H1 (cell line): Measurements from ENCODE around the gene EEIG1. TPM values are rescaled to one million over a fixed set of nuclear protein-coding genes. Genes with fewer than 3 reads are reported as not detected.
A peak's percentile ranks its signal among the peaks of the same experiment; 100 is the strongest.

ENCODE experiments used
- CEBPB ChIP-seq: IDR thresholded peaks from 2 replicates; pipeline ENCODE4 v1.6.1; 2012; ENCODE audit warnings: low read depth, low read length
- GABPA ChIP-seq: IDR thresholded peaks from 2 replicates; pipeline ENCODE4 v1.6.1; 2011; ENCODE audit warnings: mild to moderate bottlenecking, low read length, moderate library complexity, borderline replicate concordance; ENCODE audit not compliant: insufficient read depth
- GTF2F1 ChIP-seq: IDR thresholded peaks from 2 replicates; pipeline ENCODE4 v1.6.1; 2012; ENCODE audit warnings: low read depth, low read length, improper control_type of control experiment, borderline replicate concordance
- HDAC2 ChIP-seq, 2 experiments: fragments of 300-600 bp in 1 of 2; sonication (generic) in 1 of 2; IDR thresholded peaks; 2 replicates each; pipeline ENCODE4 v1.6.1; 2011 to 2012; ENCODE audit warnings: low read depth in 2 of 2, low read length in 2 of 2, mild to moderate bottlenecking in 2 of 2, moderate library complexity in 2 of 2, borderline replicate concordance in 1 of 2, inconsistent platforms in 1 of 2
- KDM4A ChIP-seq: IDR thresholded peaks from one replicate; pipeline ENCODE4 v1.7.1; 2012; ENCODE audit warnings: low read depth, mild to moderate bottlenecking, moderate library complexity, low read length, inconsistent platforms; ENCODE audit not compliant: severe bottlenecking
- POLR2AphosphoS5 ChIP-seq: IDR thresholded peaks from 2 replicates; pipeline ENCODE4 v1.6.1; 2011; ENCODE audit warnings: low read depth, low read length
- RBBP5 ChIP-seq: IDR thresholded peaks from 2 replicates; pipeline ENCODE4 v1.7.1; 2012; ENCODE audit warnings: low read depth, mild to moderate bottlenecking, inconsistent platforms, low read length, moderate library complexity, borderline replicate concordance
- SAP30 ChIP-seq: fragments of 300-600 bp; sonication (generic); IDR thresholded peaks from 2 replicates; pipeline ENCODE4 v1.7.1; 2012; ENCODE audit warnings: low read length, moderate library complexity, mild to moderate bottlenecking, inconsistent platforms; ENCODE audit not compliant: insufficient read depth, insufficient replicate concordance
- SIRT6 ChIP-seq: IDR thresholded peaks from one replicate; pipeline ENCODE4 v1.7.1; 2012; ENCODE audit warnings: low read length, inconsistent platforms
- TBP ChIP-seq: IDR thresholded peaks from 2 replicates; pipeline ENCODE4 v1.6.1; 2011; ENCODE audit warnings: low read depth, low read length, improper control_type of control experiment
- TEAD4 ChIP-seq: IDR thresholded peaks from 2 replicates; pipeline ENCODE4 v1.6.1; 2012; ENCODE audit warnings: low read depth, low read length, inconsistent platforms, mixed read lengths
- YY1 ChIP-seq: IDR thresholded peaks from 2 replicates; pipeline ENCODE4 v1.6.1; 2011; ENCODE audit warnings: low read depth, mild to moderate bottlenecking, low read length
- polyA plus RNA-seq, 7 experiments: library from polyadenylated mRNA; depleted of rRNA in 3 of 7; stranded (reverse) in 5 of 7; unstranded in 2 of 7; fragments of >200 nt in 5 of 7; fragments of 200-250 nt in 2 of 7; gene quantifications; 1 replicate in 5 of 7; 2 replicates in 1 of 7; 4 replicates in 1 of 7; pipeline versions ENCODE4 v1.2.1 to v1.2.3, GENCODE V29; 2011 to 2013; ENCODE audit warnings: missing spikeins in 2 of 7, mixed read lengths in 2 of 7
- total RNA-seq: library from RNA; stranded (reverse); fragmentation: NEBNext Ultra II Directional; extraction: Animal tissue kit (Norgen Biotek cat#: 25700); gene quantifications from 2 replicates; pipeline ENCODE4 v1.2.1, GENCODE V29; 2021

The EEIG1 gene
- total and polyA plus RNA-seq, 2 of the 8 experiments (the other 6 are each of a cell fraction or from before 2014, with no cell fraction given), result 29.8 to 50.8 TPM

- TF ChIP-seq TEAD4 (no peak), SAP30 (no peak), GABPA (peak; percentile 98), HDAC2 (IDR thresholded peaks at IDR 0.05; ENCODE audit: borderline replicate concordance in 1 of 2, low read depth in 2 of 2, low read length in 2 of 2) (peak; percentile 22 to 82; a peak in 1 of 4 replicates), POLR2AphosphoS5 (peak; percentile 52), TBP (peak; percentile 49; the same call in 1 of the 2 replicates), YY1 (no peak), RBBP5 (no peak), KDM4A (peak; percentile 76), CEBPB (no peak), GTF2F1 (no peak), SIRT6 (no peak)
These were observed 43.1 kb downstream of the EEIG1 start, which contains the start of gene DPM2 (continued) for GRCh38 chr9:127937388-127938297.
